Karpas-422 (cell line): ENCODE data around the gene PREX1. TPM values are rescaled to one million over a fixed set of nuclear protein-coding genes. Genes with fewer than 3 reads are reported as not detected.

ENCODE experiments used
- DNase-seq: peaks from one replicate; pipeline ENCODE4 v3.0.0-alpha.2; 2015
- H2AFZ ChIP-seq: fragments of 200-600 bp; sonication (generic); 2 replicates; pipeline ENCODE4 v1.6.1; 2014; ENCODE audit warnings: antibody characterized with exemption, low read length, mixed read lengths
- H3K27ac ChIP-seq: fragments of 200-600 bp; sonication (generic); 2 replicates; pipeline ENCODE4 v1.5.1; 2014; ENCODE audit warnings: mild to moderate bottlenecking, low read length, moderate library complexity
- H3K27me3 ChIP-seq: fragments of 200-600 bp; sonication (generic); 2 replicates; pipeline ENCODE4 v1.6.1; 2014; ENCODE audit warnings: low read length, mixed read lengths
- H3K36me3 ChIP-seq: fragments of 200-600 bp; sonication (generic); 2 replicates; pipeline ENCODE4 v1.6.1; 2014; ENCODE audit warnings: low read length, mixed read lengths; ENCODE audit not compliant: insufficient read depth
- H3K4me1 ChIP-seq: fragments of 200-600 bp; sonication (generic); 2 replicates; pipeline ENCODE4 v1.6.1; 2014; ENCODE audit warnings: mild to moderate bottlenecking, low read length, mixed read lengths
- H3K4me2 ChIP-seq: fragments of 200-600 bp; sonication (generic); 2 replicates; pipeline ENCODE4 v1.6.1; 2014; ENCODE audit warnings: low read length, low read depth, mild to moderate bottlenecking; ENCODE audit not compliant: poor library complexity, severe bottlenecking
- H3K4me3 ChIP-seq: fragments of 200-600 bp; sonication (generic); 2 replicates; pipeline ENCODE4 v1.5.1; 2014; ENCODE audit warnings: mild to moderate bottlenecking, antibody characterized with exemption, low read length, mixed read lengths
- H3K79me2 ChIP-seq: fragments of 200-600 bp; sonication (generic); 2 replicates; pipeline ENCODE4 v1.6.1; 2014; ENCODE audit warnings: mild to moderate bottlenecking, low read length, mixed read lengths
- H3K9ac ChIP-seq: fragments of 200-600 bp; sonication (generic); 2 replicates; pipeline ENCODE4 v1.6.0; 2014; ENCODE audit warnings: low read length
- H3K9me2 ChIP-seq: fragments of 200-600 bp; sonication (generic), shearing (Covaris generic); replicated peaks from 2 replicates; pipeline ENCODE4 v1.6.0; 2014; ENCODE audit warnings: mild to moderate bottlenecking, low read length, moderate library complexity; ENCODE audit not compliant: insufficient read depth
- H3K9me3 ChIP-seq: fragments of 300-700, 200-600 bp; sonication (generic); 2 replicates; pipeline ENCODE4 v1.6.1; 2014; ENCODE audit warnings: low read length, mixed read lengths
- H4K20me1 ChIP-seq: fragments of 200-600 bp; sonication (generic); 2 replicates; pipeline ENCODE4 v1.6.1; 2014; ENCODE audit warnings: mild to moderate bottlenecking, antibody characterized with exemption, low read length, low read depth; ENCODE audit not compliant: insufficient read depth
- total RNA-seq: library from RNA; depleted of rRNA; stranded (reverse); fragments of >200 nt; shearing (Covaris generic); gene quantifications from 2 replicates; pipeline ENCODE4 v1.2.3, GENCODE V29; 2014; ENCODE audit warnings: low replicate concordance

Gene PREX1
- total RNA-seq, 1 experiment from 2014 or later = not detected

GRCh38 chr20:48653706-48654051, 174.1 kb downstream of the PREX1 start:
- Histone ChIP-seq H3K4me1 (peaks cover 3% of the 10 kb centered on the region), H3K27me3 (no peaks in the 10 kb centered on the region), H3K9ac (no peak overlapping the region), H3K4me2 (no peak overlapping the region), H3K36me3 (no peaks in the 10 kb centered on the region), H3K4me3 (no peak overlapping the region), H2AFZ (no peak overlapping the region), H3K9me2 (no peaks in the 10 kb centered on the region), H3K79me2 (no peaks in the 10 kb centered on the region), H4K20me1 (no peaks in the 10 kb centered on the region; the same call in 1 of the 2 replicates), H3K9me3 (no peaks in the 10 kb centered on the region), H3K27ac (no peak overlapping the region)
- no peak for DNase-seq

GRCh38 chr20:48652961-48653705, 174.7 kb downstream of the PREX1 start:
- no peaks in the 10 kb centered on the region for H3K36me3 ChIP-seq

GRCh38 chr20:48651960-48652359, 175.8 kb downstream of the PREX1 start:
- no peaks in the 10 kb centered on the region for H4K20me1 ChIP-seq
- no peaks in the 10 kb centered on the region for H3K27me3 ChIP-seq
- H3K9me3 ChIP-seq = no peaks in the 10 kb centered on the region
- H3K4me2 ChIP-seq = no peak overlapping the region
- no peak overlapping the region for H2AFZ ChIP-seq
- DNase-seq = no peak
- no peak overlapping the region for H3K27ac ChIP-seq
- no peaks in the 10 kb centered on the region for H3K9me2 ChIP-seq
- H3K9ac ChIP-seq = no peak overlapping the region
- H3K4me3 ChIP-seq = no peak overlapping the region
- H3K4me1 ChIP-seq = peaks cover 14% of the 10 kb centered on the region
- no peaks in the 10 kb centered on the region for H3K79me2 ChIP-seq
- no peaks in the 10 kb centered on the region for H3K36me3 ChIP-seq

More at GRCh38 chr20:48652961-48653705, 174.7 kb downstream of the PREX1 start:
- Histone ChIP-seq H3K4me3 (no peak overlapping the region), H2AFZ (no peak overlapping the region), H3K4me1 (peaks cover 8% of the 10 kb centered on the region), H3K9me3 (no peaks in the 10 kb centered on the region), H3K9ac (no peak overlapping the region), H3K27ac (no peak overlapping the region), H3K4me2 (no peak overlapping the region), H3K9me2 (no peaks in the 10 kb centered on the region), H3K79me2 (no peaks in the 10 kb centered on the region), H4K20me1 (no peaks in the 10 kb centered on the region; the same call in 1 of the 2 replicates), H3K27me3 (no peaks in the 10 kb centered on the region)
- DNase-seq = no peak

- no peaks in the 10 kb centered on the region for H3K9me3 ChIP-seq
- H3K36me3 ChIP-seq = no peaks in the 10 kb centered on the region
- no peak overlapping the region for H3K27ac ChIP-seq
Observed at GRCh38 chr20:48651271-48651670, 176.5 kb downstream of the PREX1 start.

GRCh38 chr20:48649868-48650267, 177.9 kb downstream of the PREX1 start:
- H3K36me3 ChIP-seq = no peaks in the 10 kb centered on the region
- H3K4me3 ChIP-seq = no peak overlapping the region
- H2AFZ ChIP-seq = no peak overlapping the region
- H3K27ac ChIP-seq = no peak overlapping the region
- peaks cover 14% of the 10 kb centered on the region for H3K4me1 ChIP-seq
- no peaks in the 10 kb centered on the region for H3K79me2 ChIP-seq
- no peak overlapping the region for H3K9ac ChIP-seq
- no peaks in the 10 kb centered on the region for H4K20me1 ChIP-seq
- H3K27me3 ChIP-seq = no peaks in the 10 kb centered on the region
- DNase-seq = no peak
- no peaks in the 10 kb centered on the region for H3K9me3 ChIP-seq
- no peaks in the 10 kb centered on the region for H3K9me2 ChIP-seq
- no peak overlapping the region for H3K4me2 ChIP-seq

More at GRCh38 chr20:48651271-48651670, 176.5 kb downstream of the PREX1 start:
- Histone ChIP-seq H2AFZ (no peak overlapping the region), H3K9me2 (no peaks in the 10 kb centered on the region), H3K79me2 (no peaks in the 10 kb centered on the region), H4K20me1 (no peaks in the 10 kb centered on the region), H3K4me2 (no peak overlapping the region), H3K4me3 (no peak overlapping the region), H3K27me3 (no peaks in the 10 kb centered on the region), H3K9ac (no peak overlapping the region), H3K4me1 (peaks cover 14% of the 10 kb centered on the region)
- no peak for DNase-seq

GRCh38 chr20:48649104-48649626, 178.6 kb downstream of the PREX1 start:
- DNase-seq = no peak
- Histone ChIP-seq H3K27ac (no peak overlapping the region), H3K4me2 (no peak overlapping the region), H3K4me1 (peaks cover 14% of the 10 kb centered on the region), H3K27me3 (no peaks in the 10 kb centered on the region), H3K79me2 (no peaks in the 10 kb centered on the region), H3K9me3 (no peaks in the 10 kb centered on the region), H3K9ac (no peak overlapping the region), H4K20me1 (no peaks in the 10 kb centered on the region), H3K36me3 (no peaks in the 10 kb centered on the region), H2AFZ (no peak overlapping the region), H3K9me2 (no peaks in the 10 kb centered on the region), H3K4me3 (no peak overlapping the region)

- no peak overlapping the region for H3K27ac ChIP-seq
- no peaks in the 10 kb centered on the region for H3K9me3 ChIP-seq
- H3K27me3 ChIP-seq = no peaks in the 10 kb centered on the region
- no peaks in the 10 kb centered on the region for H3K36me3 ChIP-seq
- no peak overlapping the region for H3K9ac ChIP-seq
- peaks cover 14% of the 10 kb centered on the region for H3K4me1 ChIP-seq
- no peak overlapping the region for H2AFZ ChIP-seq
- H4K20me1 ChIP-seq = no peaks in the 10 kb centered on the region
- DNase-seq = peak; percentile 51
- no peaks in the 10 kb centered on the region for H3K9me2 ChIP-seq
- no peaks in the 10 kb centered on the region for H3K79me2 ChIP-seq
- H3K4me3 ChIP-seq = no peak overlapping the region
- H3K4me2 ChIP-seq = no peak overlapping the region
Observed at GRCh38 chr20:48648482-48649051, 179.2 kb downstream of the PREX1 start.

GRCh38 chr20:48647858-48648257, 179.9 kb downstream of the PREX1 start:
- no peak overlapping the region for H2AFZ ChIP-seq
- H4K20me1 ChIP-seq = no peaks in the 10 kb centered on the region
- no peak overlapping the region for H3K4me3 ChIP-seq

More at GRCh38 chr20:48647858-48648257, 179.9 kb downstream of the PREX1 start:
- Histone ChIP-seq H3K9ac (no peak overlapping the region), H3K36me3 (no peaks in the 10 kb centered on the region), H3K27me3 (no peaks in the 10 kb centered on the region), H3K4me2 (no peak overlapping the region), H3K9me2 (no peaks in the 10 kb centered on the region), H3K4me1 (peaks cover 14% of the 10 kb centered on the region), H3K9me3 (no peaks in the 10 kb centered on the region), H3K27ac (no peak overlapping the region), H3K79me2 (no peaks in the 10 kb centered on the region)
- no peak for DNase-seq
